CD14-positive monocyte (primary cell): Measurements from ENCODE around the gene BMPR1B. TPM values are rescaled to one million over a fixed set of nuclear protein-coding genes. Genes with fewer than 3 reads are reported as not detected.
"Not testable (repeated sequence)": the region's sequence is repeated elsewhere in the genome, so short reads cannot be mapped to it uniquely, and the experiment has no call there.

Source experiments
- DNase-seq, 3 donors: peaks; one replicate each; pipeline ENCODE4 v3.0.0-alpha.2; 2011 to 2022
- H2AFZ ChIP-seq: 2 replicates; pipeline ENCODE4 v1.6.0; 2012; ENCODE audit warnings: mild to moderate bottlenecking, low read depth, low read length, inconsistent platforms; ENCODE audit not compliant: insufficient read depth, poor library complexity, severe bottlenecking
- H3K27ac ChIP-seq, 2 donors: 1 replicate in 1 of 2; 2 replicates in 1 of 2; pipeline ENCODE4 v1.5.1; 2012 to 2013; ENCODE audit warnings: low read length in 2 of 2, control low read depth in 1 of 2, inconsistent platforms in 1 of 2, low read depth in 1 of 2, mild to moderate bottlenecking in 1 of 2
- H3K27me3 ChIP-seq, 2 donors: one replicate each; pipeline versions ENCODE4 v1.6.0 to v1.6.1; 2011 to 2013; ENCODE audit warnings: low read length in 2 of 2; ENCODE audit not compliant: control insufficient read depth in 2 of 2, insufficient read depth in 2 of 2
- H3K36me3 ChIP-seq, 2 donors: replicated peaks in 1 of 2; 1 replicate in 1 of 2; 2 replicates in 1 of 2; pipeline versions ENCODE4 v1.5.1 to v1.6.1; 2012 to 2013; ENCODE audit warnings: low read length in 2 of 2, control low read depth in 1 of 2, inconsistent platforms in 1 of 2, mild to moderate bottlenecking in 1 of 2; ENCODE audit not compliant: insufficient read depth in 2 of 2, control insufficient read depth in 1 of 2
- H3K4me1 ChIP-seq, 2 donors: 1 replicate in 1 of 2; 2 replicates in 1 of 2; pipeline versions ENCODE4 v1.5.1 to v1.6.1; 2012 to 2013; ENCODE audit warnings: low read length in 2 of 2, control low read depth in 1 of 2, inconsistent platforms in 1 of 2, mild to moderate bottlenecking in 1 of 2, moderate library complexity in 1 of 2; ENCODE audit not compliant: insufficient read depth in 2 of 2, control insufficient read depth in 1 of 2
- H3K4me2 ChIP-seq: replicated peaks from 2 replicates; pipeline ENCODE3; 2012; ENCODE audit warnings: low read length, moderate library complexity, mild to moderate bottlenecking; ENCODE audit not compliant: poor library complexity, severe bottlenecking; ENCODE audit errors: extremely low read depth
- H3K4me3 ChIP-seq, 3 experiments: fragments of 200-600 bp in 1 of 3; sonication (generic) in 1 of 3; replicated peaks in 1 of 3; 1 replicate in 2 of 3; 2 replicates in 1 of 3; pipeline ENCODE4 v1.5.1; 2011 to 2013; ENCODE audit warnings: low read length in 3 of 3, mild to moderate bottlenecking in 3 of 3, control low read depth in 2 of 3, low read depth in 2 of 3, inconsistent platforms in 1 of 3, moderate library complexity in 1 of 3
- H3K79me2 ChIP-seq: 2 replicates; pipeline ENCODE4 v1.6.0; 2012; ENCODE audit warnings: mild to moderate bottlenecking, control low read depth, inconsistent platforms, low read length, moderate library complexity; ENCODE audit not compliant: insufficient read depth
- H3K9ac ChIP-seq: 2 replicates; pipeline ENCODE4 v1.6.0; 2017; ENCODE audit warnings: low read length, mild to moderate bottlenecking; ENCODE audit not compliant: insufficient read depth, poor library complexity, severe bottlenecking
- H3K9me3 ChIP-seq, 2 donors: replicated peaks in 1 of 2; 1 replicate in 1 of 2; 2 replicates in 1 of 2; pipeline versions ENCODE4 v1.5.1 to v1.6.1; 2012 to 2013; ENCODE audit warnings: low read length in 2 of 2, control low read depth in 1 of 2; ENCODE audit not compliant: control insufficient read depth in 1 of 2, insufficient read depth in 1 of 2
- H4K20me1 ChIP-seq: 2 replicates; pipeline ENCODE4 v1.6.0; 2012; ENCODE audit warnings: mild to moderate bottlenecking, low read length, control low read depth, moderate library complexity; ENCODE audit not compliant: insufficient read depth
- H3K27ac Mint-ChIP-seq, 7 donors: one replicate each; pipeline ENCODE4 v1.8.0; 2020; ENCODE audit warnings: mild to moderate bottlenecking in 7 of 7, mixed read lengths in 7 of 7, moderate library complexity in 6 of 7, inconsistent platforms in 2 of 7
- H3K27me3 Mint-ChIP-seq, 3 donors: one replicate each; pipeline ENCODE4 v1.8.0; 2021 to 2022; ENCODE audit warnings: low read depth in 3 of 3, mild to moderate bottlenecking in 3 of 3, mixed read lengths in 3 of 3, moderate library complexity in 3 of 3, inconsistent platforms in 1 of 3
- H3K36me3 Mint-ChIP-seq, 2 donors: one replicate each; pipeline ENCODE4 v1.8.0; 2020; ENCODE audit warnings: mixed read lengths in 2 of 2, inconsistent platforms in 1 of 2, mild to moderate bottlenecking in 1 of 2
- H3K4me1 Mint-ChIP-seq: one replicate; pipeline ENCODE4 v1.8.0; 2020; ENCODE audit warnings: mild to moderate bottlenecking, mixed read lengths
- H3K4me3 Mint-ChIP-seq, 2 donors: one replicate each; pipeline ENCODE4 v1.8.0; 2020; ENCODE audit warnings: mild to moderate bottlenecking in 2 of 2, mixed read lengths in 2 of 2, moderate library complexity in 1 of 2
- H3K9me3 Mint-ChIP-seq, 7 donors: one replicate each; pipeline ENCODE4 v1.8.0; 2020 to 2022; ENCODE audit warnings: mixed read lengths in 7 of 7, mild to moderate bottlenecking in 6 of 7, moderate library complexity in 6 of 7, inconsistent platforms in 2 of 7
- CTCF ChIP-seq: fragments of 200-600 bp; IDR thresholded peaks from one replicate; pipeline ENCODE4 v1.8.0; 2022; ENCODE audit warnings: antibody characterized with exemption, mild to moderate bottlenecking
- WGBS: methylation state at CpG from one replicate; pipeline ENCODE4 v1.1.5; 2013; ENCODE audit warnings: missing lambda C conversion rate; ENCODE audit not compliant: insufficient coverage; 5-methylcytosine and 5-hydroxymethylcytosine counted together
- intact Hi-C, 2 donors: fragments of 100-400 bp; cut with micrococcal nuclease; formaldehyde crosslinking; loops; one replicate each; pipeline versions ENCODE4 v1.15.0 to v1.15.1; 2023
- polyA plus RNA-seq, 3 donors: library from polyadenylated mRNA; depleted of rRNA in 1 of 3; unstranded in 2 of 3; stranded (reverse) in 1 of 3; fragments of 300-500 nt in 2 of 3; fragments of >200 nt in 1 of 3; fragmentation: Illumina TruSeq in 2 of 3; gene quantifications; 1 replicate in 2 of 3; 2 replicates in 1 of 3; pipeline ENCODE4 v1.2.3, GENCODE V29; 2012 to 2021

Gene BMPR1B
- polyA plus RNA-seq, 3 donors: not detected

GRCh38 chr4:94831607-94832006 is 73.9 kb downstream of the BMPR1B start:
- Histone ChIP-seq H3K79me2 (no peaks in the 10 kb centered on the region), H3K4me2 (no peak overlapping the region), H3K9me3 (no peaks in the 10 kb centered on the region), H3K9ac (no peak overlapping the region), H4K20me1 (no peaks in the 10 kb centered on the region), H3K27ac (no peak overlapping the region), H3K4me1 (no peaks in the 10 kb centered on the region), H3K36me3 (no peaks in the 10 kb centered on the region), H2AFZ (no peak overlapping the region), H3K27me3 (no peaks in the 10 kb centered on the region), H3K4me3 (no peak overlapping the region)
- no peaks in the 10 kb centered on the region for H3K36me3 Mint-ChIP-seq
- H3K9me3 Mint-ChIP-seq: peaks cover 0 to 2% (median 0%) of the 10 kb centered on the region in 7 donors
- no peak overlapping the region for H3K4me3 Mint-ChIP-seq
- no CpG with 5 or more reads among the region's 2 CpGs for WGBS
- intact Hi-C loops: no loop called here
- DNase-seq: no peak
- H3K27me3 Mint-ChIP-seq: peaks cover 0 to 2% (median 2%) of the 10 kb centered on the region in 3 donors
- no peaks in the 10 kb centered on the region for H3K4me1 Mint-ChIP-seq
- no peak for TF ChIP-seq CTCF
- H3K27ac Mint-ChIP-seq: no peak overlapping the region

- H3K4me3 ChIP-seq, intact Hi-C loops, H3K27ac ChIP-seq, H3K79me2 ChIP-seq, H3K27me3 Mint-ChIP-seq, H3K36me3 Mint-ChIP-seq, H3K36me3 ChIP-seq, H3K4me2 ChIP-seq, H3K9me3 Mint-ChIP-seq, H3K27me3 ChIP-seq, H4K20me1 ChIP-seq, H3K4me1 ChIP-seq, H3K9ac ChIP-seq, H3K4me1 Mint-ChIP-seq, H3K9me3 ChIP-seq, H3K4me3 Mint-ChIP-seq, DNase-seq, H2AFZ ChIP-seq: not testable (repeated sequence)
- WGBS: 90% methylated on average over 3 of the region's 5 CpGs
- H3K27ac Mint-ChIP-seq: peak overlapping the region in 1 of 7 donors; percentile 77
These were observed 74.6 kb downstream of the BMPR1B start for GRCh38 chr4:94832329-94832728.
